Activated naive CD4-positive, alpha-beta T cell treated with anti-CD3 and anti-CD28 coated beads for 36 hours (primary cell): ENCODE measurements around the gene SUPT20HL2. TPM values are rescaled to one million over a fixed set of nuclear protein-coding genes. Genes with fewer than 3 reads are reported as not detected.
"Not testable (repeated sequence)": the region's sequence is repeated elsewhere in the genome, so short reads cannot be mapped to it uniquely, and the experiment has no call there.

Experiments
- CTCF ChIA-PET: fragments of 350-600 bp; sonication (Branson Sonifier 250); formaldehyde crosslinking; loops from one replicate; lab custom pipeline; 2021; ENCODE audit warnings: antibody characterized with exemption; lab: Charles Lee
- DNase-seq: peaks from one replicate; pipeline ENCODE4 v3.0.0-alpha.2; 2020
- H3K27ac Mint-ChIP-seq: one replicate; pipeline ENCODE4 v1.8.0; 2021; ENCODE audit warnings: mild to moderate bottlenecking, mixed read lengths
- H3K27me3 Mint-ChIP-seq: one replicate; pipeline ENCODE4 v1.8.0; 2021; ENCODE audit warnings: low read depth, mixed read lengths
- H3K36me3 Mint-ChIP-seq: one replicate; pipeline ENCODE4 v1.8.0; 2021; ENCODE audit warnings: low read depth, mixed read lengths
- H3K4me1 Mint-ChIP-seq: one replicate; pipeline ENCODE4 v1.8.0; 2021; ENCODE audit warnings: low read depth, mixed read lengths
- H3K4me3 Mint-ChIP-seq: one replicate; pipeline ENCODE4 v1.8.0; 2021; ENCODE audit warnings: mild to moderate bottlenecking, moderate library complexity, mixed read lengths
- H3K9me3 Mint-ChIP-seq: one replicate; pipeline ENCODE4 v1.8.0; 2021; ENCODE audit warnings: mixed read lengths
- intact Hi-C: fragments of 100-400 bp; cut with micrococcal nuclease; formaldehyde crosslinking; loops from one replicate; pipeline ENCODE4 v1.15.1; 2023
- total RNA-seq, 2 experiments: library from RNA; stranded (reverse); gene quantifications; one replicate each; pipeline ENCODE4 v1.2.3, GENCODE V29; 2021

Gene SUPT20HL2
- total RNA-seq, 2 experiments from 2014 or later: not detected

GRCh38 chrX:24333371-24333770 lies 19.5 kb upstream of the SUPT20HL2 start:
- CTCF ChIA-PET: no interaction called here
- no peaks in the 10 kb centered on the region for H3K4me1 Mint-ChIP-seq
- intact Hi-C loops: no loop called here
- H3K4me3 Mint-ChIP-seq: no peak overlapping the region
- no peak overlapping the region for H3K27ac Mint-ChIP-seq
- no peaks in the 10 kb centered on the region for H3K36me3 Mint-ChIP-seq
- DNase-seq: no peak
- peaks cover 2% of the 10 kb centered on the region for H3K9me3 Mint-ChIP-seq
- no peaks in the 10 kb centered on the region for H3K27me3 Mint-ChIP-seq

- no peak overlapping the region for H3K4me3 Mint-ChIP-seq
- H3K36me3 Mint-ChIP-seq: no peaks in the 10 kb centered on the region
- DNase-seq: no peak
- intact Hi-C loops: no loop called here
- H3K4me1 Mint-ChIP-seq: no peaks in the 10 kb centered on the region
- H3K27ac Mint-ChIP-seq: no peak overlapping the region
- CTCF ChIA-PET: no interaction called here
- H3K9me3 Mint-ChIP-seq: peaks cover 2% of the 10 kb centered on the region
- H3K27me3 Mint-ChIP-seq: no peaks in the 10 kb centered on the region
Observed at GRCh38 chrX:24332878-24333277, 19.0 kb upstream of the SUPT20HL2 start.

GRCh38 chrX:24325231-24325630 lies 11.4 kb upstream of the SUPT20HL2 start:
- DNase-seq: no peak
- CTCF ChIA-PET: interaction anchor here (1.1 kb wide), 1 partner anchor 66 kb away, joined by 4 read pairs; no protein-coding TSS in a partner anchor
- H3K4me3 Mint-ChIP-seq: no peak overlapping the region
- peaks cover 8% of the 10 kb centered on the region for H3K27me3 Mint-ChIP-seq
- intact Hi-C loops: no loop called here
- H3K36me3 Mint-ChIP-seq: no peaks in the 10 kb centered on the region
- H3K27ac Mint-ChIP-seq: no peak overlapping the region
- no peaks in the 10 kb centered on the region for H3K9me3 Mint-ChIP-seq
- H3K4me1 Mint-ChIP-seq: no peaks in the 10 kb centered on the region

GRCh38 chrX:24321741-24322395 lies 8.0 kb upstream of the SUPT20HL2 start:
- H3K9me3 Mint-ChIP-seq: no peaks in the 10 kb centered on the region
- no peak overlapping the region for H3K4me3 Mint-ChIP-seq
- H3K4me1 Mint-ChIP-seq: no peaks in the 10 kb centered on the region
- CTCF ChIA-PET: no interaction called here
- intact Hi-C loops: no loop called here
- DNase-seq: no peak
- peaks cover 10% of the 10 kb centered on the region for H3K27me3 Mint-ChIP-seq
- no peaks in the 10 kb centered on the region for H3K36me3 Mint-ChIP-seq
- no peak overlapping the region for H3K27ac Mint-ChIP-seq

GRCh38 chrX:24317567-24317966 lies 3.7 kb upstream of the SUPT20HL2 start:
- Mint-ChIP-seq H3K27ac (no peak overlapping the region), H3K4me3 (no peak overlapping the region), H3K27me3 (peaks cover 2% of the 10 kb centered on the region), H3K36me3 (no peaks in the 10 kb centered on the region), H3K4me1 (no peaks in the 10 kb centered on the region), H3K9me3 (no peaks in the 10 kb centered on the region)
- intact Hi-C loops: no loop called here
- no peak for DNase-seq
- CTCF ChIA-PET: no interaction called here

GRCh38 chrX:24316111-24316510 lies 2.2 kb upstream of the SUPT20HL2 start:
- H3K4me3 Mint-ChIP-seq: no peak overlapping the region
- DNase-seq: no peak
- peaks cover 2% of the 10 kb centered on the region for H3K27me3 Mint-ChIP-seq
- intact Hi-C loops: no loop called here
- CTCF ChIA-PET: no interaction called here
- H3K27ac Mint-ChIP-seq: no peak overlapping the region
- no peaks in the 10 kb centered on the region for H3K4me1 Mint-ChIP-seq
- no peaks in the 10 kb centered on the region for H3K9me3 Mint-ChIP-seq
- H3K36me3 Mint-ChIP-seq: no peaks in the 10 kb centered on the region

- intact Hi-C loops, H3K27me3 Mint-ChIP-seq, CTCF ChIA-PET, H3K36me3 Mint-ChIP-seq, H3K4me3 Mint-ChIP-seq, H3K27ac Mint-ChIP-seq, H3K4me1 Mint-ChIP-seq, DNase-seq, H3K9me3 Mint-ChIP-seq: not testable (repeated sequence)
Observed at GRCh38 chrX:24312249-24312607, 1.6 kb downstream of the SUPT20HL2 start.

GRCh38 chrX:24311507-24312248 lies 2.2 kb downstream of the SUPT20HL2 start:
- intact Hi-C loops, H3K9me3 Mint-ChIP-seq, DNase-seq, H3K36me3 Mint-ChIP-seq, H3K4me1 Mint-ChIP-seq, H3K27me3 Mint-ChIP-seq, H3K27ac Mint-ChIP-seq, CTCF ChIA-PET, H3K4me3 Mint-ChIP-seq: not testable (repeated sequence)

- H3K27ac Mint-ChIP-seq, intact Hi-C loops, H3K4me1 Mint-ChIP-seq, H3K4me3 Mint-ChIP-seq, DNase-seq, H3K9me3 Mint-ChIP-seq, H3K27me3 Mint-ChIP-seq, H3K36me3 Mint-ChIP-seq, CTCF ChIA-PET: not testable (repeated sequence)
Observed at GRCh38 chrX:24310916-24311315, 3.0 kb downstream of the SUPT20HL2 start.

GRCh38 chrX:24309580-24310374 lies 4.1 kb downstream of the SUPT20HL2 start:
- CTCF ChIA-PET, H3K27ac Mint-ChIP-seq, H3K27me3 Mint-ChIP-seq, intact Hi-C loops, H3K36me3 Mint-ChIP-seq, H3K4me3 Mint-ChIP-seq, H3K9me3 Mint-ChIP-seq, DNase-seq, H3K4me1 Mint-ChIP-seq: not testable (repeated sequence)

GRCh38 chrX:24308803-24309202 lies 5.1 kb downstream of the SUPT20HL2 start:
- H3K27ac Mint-ChIP-seq, H3K27me3 Mint-ChIP-seq, H3K4me3 Mint-ChIP-seq, H3K36me3 Mint-ChIP-seq, CTCF ChIA-PET, H3K9me3 Mint-ChIP-seq, intact Hi-C loops, DNase-seq, H3K4me1 Mint-ChIP-seq: not testable (repeated sequence)

- CTCF ChIA-PET: interaction anchor here (1.1 kb wide), 1 partner anchor 47 kb away, joined by 3 read pairs; no protein-coding TSS in a partner anchor
- Mint-ChIP-seq H3K36me3 (no peaks in the 10 kb centered on the region), H3K4me3 (no peak overlapping the region), H3K9me3 (no peaks in the 10 kb centered on the region), H3K27ac (no peak overlapping the region), H3K4me1 (peaks cover 4% of the 10 kb centered on the region), H3K27me3 (no peaks in the 10 kb centered on the region)
- DNase-seq: no peak
- intact Hi-C loops: no loop called here
Observed at GRCh38 chrX:24306440-24306839, 7.4 kb downstream of the SUPT20HL2 start.
